HEK293 (cell line): ENCODE measurements around the gene TMEM88.

Source experiments
- BCL6B ChIP-seq: fragments of 450-650 bp; formaldehyde crosslinking; IDR thresholded peaks from 2 replicates; pipeline ENCODE4 v1.5.1; 2017; ENCODE audit warnings: missing biosample characterization, missing genetic modification characterization
- GLI2 ChIP-seq: fragments of 450-650 bp; formaldehyde crosslinking; IDR thresholded peaks from 2 replicates; pipeline ENCODE4; 2017; ENCODE audit warnings: missing biosample characterization, missing genetic modification characterization, low read depth, borderline replicate concordance
- KLF8 ChIP-seq: fragments of 450-650 bp; formaldehyde crosslinking; IDR thresholded peaks from 2 replicates; pipeline ENCODE4 v1.5.1; 2016; ENCODE audit warnings: missing biosample characterization, missing genetic modification characterization
- RBAK ChIP-seq: fragments of 450-650 bp; formaldehyde crosslinking; IDR thresholded peaks from 2 replicates; pipeline ENCODE4 v1.5.1; 2016; ENCODE audit warnings: missing biosample characterization, missing genetic modification characterization
- WT1 ChIP-seq: fragments of 450-650 bp; formaldehyde crosslinking; IDR thresholded peaks from 2 replicates; pipeline ENCODE4 v1.5.1; 2016; ENCODE audit warnings: missing biosample characterization, missing genetic modification characterization
- YY1 ChIP-seq: fragments of 450-650 bp; formaldehyde crosslinking; IDR thresholded peaks from 2 replicates; pipeline ENCODE4 v1.5.1; 2018; ENCODE audit warnings: missing biosample characterization, missing genetic modification characterization
- ZNF138 ChIP-seq: fragments of 450-650 bp; formaldehyde crosslinking; IDR thresholded peaks from 2 replicates; pipeline ENCODE4 v1.5.1; 2016; ENCODE audit warnings: missing biosample characterization, missing genetic modification characterization, borderline replicate concordance
- ZNF157 ChIP-seq: fragments of 450-650 bp; formaldehyde crosslinking; IDR thresholded peaks from 2 replicates; pipeline ENCODE4 v1.5.1; 2016; ENCODE audit warnings: missing biosample characterization, missing genetic modification characterization
- ZNF174 ChIP-seq: fragments of 450-650 bp; formaldehyde crosslinking; IDR thresholded peaks from 2 replicates; pipeline ENCODE4 v1.5.0; 2017; ENCODE audit warnings: missing biosample characterization, mild to moderate bottlenecking, missing genetic modification characterization
- ZNF19 ChIP-seq: fragments of 450-650 bp; formaldehyde crosslinking; IDR thresholded peaks from 2 replicates; pipeline ENCODE4; 2016; ENCODE audit warnings: missing biosample characterization, missing genetic modification characterization, low read depth
- ZNF211 ChIP-seq: fragments of 450-650 bp; formaldehyde crosslinking; IDR thresholded peaks from 2 replicates; pipeline ENCODE4 v1.5.1; 2016; ENCODE audit warnings: low read depth, missing biosample characterization, missing genetic modification characterization
- ZNF335 ChIP-seq: fragments of 450-650 bp; formaldehyde crosslinking; conservative IDR thresholded peaks from 2 replicates; pipeline ENCODE4 v1.5.1; 2016; ENCODE audit warnings: missing biosample characterization, missing genetic modification characterization
- ZNF366 ChIP-seq: fragments of 450-650 bp; formaldehyde crosslinking; conservative IDR thresholded peaks from 2 replicates; pipeline ENCODE4 v1.5.1; 2016; ENCODE audit warnings: missing biosample characterization, missing genetic modification characterization
- ZNF37A ChIP-seq: fragments of 450-650 bp; IDR thresholded peaks from 2 replicates; pipeline ENCODE4 v1.5.1; 2018; ENCODE audit warnings: missing biosample characterization, missing genetic modification characterization
- ZNF501 ChIP-seq: fragments of 450-650 bp; formaldehyde crosslinking; IDR thresholded peaks from 2 replicates; pipeline ENCODE4 v1.5.1; 2016; ENCODE audit warnings: missing biosample characterization, missing genetic modification characterization
- ZNF514 ChIP-seq: fragments of 450-650 bp; formaldehyde crosslinking; IDR thresholded peaks from 2 replicates; pipeline ENCODE4 v1.5.1; 2016; ENCODE audit warnings: missing biosample characterization, missing genetic modification characterization
- ZNF529 ChIP-seq: fragments of 450-650 bp; formaldehyde crosslinking; IDR thresholded peaks from 2 replicates; pipeline ENCODE4 v1.5.1; 2017; ENCODE audit warnings: missing genetic modification characterization, missing biosample characterization; ENCODE audit not compliant: insufficient replicate concordance
- ZNF558 ChIP-seq: fragments of 450-650 bp; formaldehyde crosslinking; IDR thresholded peaks from 2 replicates; pipeline ENCODE4 v1.5.1; 2016; ENCODE audit warnings: missing biosample characterization, missing genetic modification characterization
- ZNF560 ChIP-seq: fragments of 450-650 bp; formaldehyde crosslinking; IDR thresholded peaks from 2 replicates; pipeline ENCODE4 v1.5.1; 2017; ENCODE audit warnings: missing biosample characterization, missing genetic modification characterization, borderline replicate concordance
- ZNF585B ChIP-seq: fragments of 450-650 bp; formaldehyde crosslinking; IDR thresholded peaks from 2 replicates; pipeline ENCODE4 v1.5.1; 2016; ENCODE audit warnings: missing biosample characterization, missing genetic modification characterization
- ZNF624 ChIP-seq: fragments of 450-650 bp; formaldehyde crosslinking; IDR thresholded peaks from 2 replicates; pipeline ENCODE4 v1.5.1; 2017; ENCODE audit warnings: missing biosample characterization, missing genetic modification characterization
- ZSCAN30 ChIP-seq: fragments of 450-650 bp; IDR thresholded peaks from 2 replicates; pipeline ENCODE4 v1.5.1; 2018; ENCODE audit warnings: missing biosample characterization, mild to moderate bottlenecking, missing genetic modification characterization, moderate library complexity
- TF ChIP-seq, protein P1 (sequence below): fragments of 450-650 bp; formaldehyde crosslinking; IDR thresholded peaks from 2 replicates; pipeline ENCODE4 v1.5.1; 2016; ENCODE audit warnings: missing biosample characterization, missing genetic modification characterization
- TF ChIP-seq, protein P2 (sequence below): fragments of 450-650 bp; formaldehyde crosslinking; IDR thresholded peaks from 2 replicates; pipeline ENCODE4 v1.5.1; 2016; ENCODE audit warnings: missing biosample characterization, missing genetic modification characterization
- TF ChIP-seq, protein P3 (sequence below): fragments of 450-650 bp; formaldehyde crosslinking; IDR thresholded peaks from 2 replicates; pipeline ENCODE4 v1.5.1; 2016; ENCODE audit warnings: missing biosample characterization, missing genetic modification characterization
- TF ChIP-seq, protein P4 (sequence below): fragments of 450-650 bp; formaldehyde crosslinking; IDR thresholded peaks from 2 replicates; pipeline ENCODE4 v1.5.1; 2017; ENCODE audit warnings: missing biosample characterization, missing genetic modification characterization

The TMEM88 gene

GRCh38 chr17:7835814-7836595 lies 18.9 kb upstream of the TMEM88 start (continued):
- TF ChIP-seq ZNF138 (tag by site-specific recombination) (no peak), GLI2 (tag by site-specific recombination) (no peak), BCL6B (no peak), YY1 (tag by site-specific recombination) (no peak), ZNF514 (no peak), ZNF174 (tag by site-specific recombination) (no peak), ZNF624 (no peak), WT1 (tag by site-specific recombination) (peak; percentile 53; the same call in 1 of the 2 replicates), RBAK (tag by site-specific recombination) (no peak), ZNF366 (tag by site-specific recombination) (peak; percentile 62), ZNF37A (no peak), ZNF585B (tag by site-specific recombination) (no peak), KLF8 (peak; percentile 79), ZSCAN30 (no peak), ZNF560 (tag by site-specific recombination) (no peak), ZNF19 (tag by site-specific recombination) (no peak), ZNF157 (tag by site-specific recombination) (no peak), ZNF501 (tag by site-specific recombination) (no peak; the same call in 1 of the 2 replicates), ZNF529 (tag by site-specific recombination) (no peak), ZNF335 (tag by site-specific recombination) (no peak), ZNF558 (no peak), ZNF211 (tag by site-specific recombination) (no peak)
- TF ChIP-seq, protein P1, sequence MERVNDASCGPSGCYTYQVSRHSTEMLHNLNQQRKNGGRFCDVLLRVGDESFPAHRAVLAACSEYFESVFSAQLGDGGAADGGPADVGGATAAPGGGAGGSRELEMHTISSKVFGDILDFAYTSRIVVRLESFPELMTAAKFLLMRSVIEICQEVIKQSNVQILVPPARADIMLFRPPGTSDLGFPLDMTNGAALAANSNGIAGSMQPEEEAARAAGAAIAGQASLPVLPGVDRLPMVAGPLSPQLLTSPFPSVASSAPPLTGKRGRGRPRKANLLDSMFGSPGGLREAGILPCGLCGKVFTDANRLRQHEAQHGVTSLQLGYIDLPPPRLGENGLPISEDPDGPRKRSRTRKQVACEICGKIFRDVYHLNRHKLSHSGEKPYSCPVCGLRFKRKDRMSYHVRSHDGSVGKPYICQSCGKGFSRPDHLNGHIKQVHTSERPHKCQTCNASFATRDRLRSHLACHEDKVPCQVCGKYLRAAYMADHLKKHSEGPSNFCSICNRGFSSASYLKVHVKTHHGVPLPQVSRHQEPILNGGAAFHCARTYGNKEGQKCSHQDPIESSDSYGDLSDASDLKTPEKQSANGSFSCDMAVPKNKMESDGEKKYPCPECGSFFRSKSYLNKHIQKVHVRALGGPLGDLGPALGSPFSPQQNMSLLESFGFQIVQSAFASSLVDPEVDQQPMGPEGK: no peak
- TF ChIP-seq, protein P2, sequence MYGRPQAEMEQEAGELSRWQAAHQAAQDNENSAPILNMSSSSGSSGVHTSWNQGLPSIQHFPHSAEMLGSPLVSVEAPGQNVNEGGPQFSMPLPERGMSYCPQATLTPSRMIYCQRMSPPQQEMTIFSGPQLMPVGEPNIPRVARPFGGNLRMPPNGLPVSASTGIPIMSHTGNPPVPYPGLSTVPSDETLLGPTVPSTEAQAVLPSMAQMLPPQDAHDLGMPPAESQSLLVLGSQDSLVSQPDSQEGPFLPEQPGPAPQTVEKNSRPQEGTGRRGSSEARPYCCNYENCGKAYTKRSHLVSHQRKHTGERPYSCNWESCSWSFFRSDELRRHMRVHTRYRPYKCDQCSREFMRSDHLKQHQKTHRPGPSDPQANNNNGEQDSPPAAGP: no peak; the same call in 1 of the 2 replicates
- TF ChIP-seq, protein P3, sequence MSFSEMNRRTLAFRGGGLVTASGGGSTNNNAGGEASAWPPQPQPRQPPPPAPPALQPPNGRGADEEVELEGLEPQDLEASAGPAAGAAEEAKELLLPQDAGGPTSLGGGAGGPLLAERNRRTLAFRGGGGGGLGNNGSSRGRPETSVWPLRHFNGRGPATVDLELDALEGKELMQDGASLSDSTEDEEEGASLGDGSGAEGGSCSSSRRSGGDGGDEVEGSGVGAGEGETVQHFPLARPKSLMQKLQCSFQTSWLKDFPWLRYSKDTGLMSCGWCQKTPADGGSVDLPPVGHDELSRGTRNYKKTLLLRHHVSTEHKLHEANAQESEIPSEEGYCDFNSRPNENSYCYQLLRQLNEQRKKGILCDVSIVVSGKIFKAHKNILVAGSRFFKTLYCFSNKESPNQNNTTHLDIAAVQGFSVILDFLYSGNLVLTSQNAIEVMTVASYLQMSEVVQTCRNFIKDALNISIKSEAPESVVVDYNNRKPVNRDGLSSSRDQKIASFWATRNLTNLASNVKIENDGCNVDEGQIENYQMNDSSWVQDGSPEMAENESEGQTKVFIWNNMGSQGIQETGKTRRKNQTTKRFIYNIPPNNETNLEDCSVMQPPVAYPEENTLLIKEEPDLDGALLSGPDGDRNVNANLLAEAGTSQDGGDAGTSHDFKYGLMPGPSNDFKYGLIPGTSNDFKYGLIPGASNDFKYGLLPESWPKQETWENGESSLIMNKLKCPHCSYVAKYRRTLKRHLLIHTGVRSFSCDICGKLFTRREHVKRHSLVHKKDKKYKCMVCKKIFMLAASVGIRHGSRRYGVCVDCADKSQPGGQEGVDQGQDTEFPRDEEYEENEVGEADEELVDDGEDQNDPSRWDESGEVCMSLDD: peak; percentile 94
- TF ChIP-seq, protein P4, sequence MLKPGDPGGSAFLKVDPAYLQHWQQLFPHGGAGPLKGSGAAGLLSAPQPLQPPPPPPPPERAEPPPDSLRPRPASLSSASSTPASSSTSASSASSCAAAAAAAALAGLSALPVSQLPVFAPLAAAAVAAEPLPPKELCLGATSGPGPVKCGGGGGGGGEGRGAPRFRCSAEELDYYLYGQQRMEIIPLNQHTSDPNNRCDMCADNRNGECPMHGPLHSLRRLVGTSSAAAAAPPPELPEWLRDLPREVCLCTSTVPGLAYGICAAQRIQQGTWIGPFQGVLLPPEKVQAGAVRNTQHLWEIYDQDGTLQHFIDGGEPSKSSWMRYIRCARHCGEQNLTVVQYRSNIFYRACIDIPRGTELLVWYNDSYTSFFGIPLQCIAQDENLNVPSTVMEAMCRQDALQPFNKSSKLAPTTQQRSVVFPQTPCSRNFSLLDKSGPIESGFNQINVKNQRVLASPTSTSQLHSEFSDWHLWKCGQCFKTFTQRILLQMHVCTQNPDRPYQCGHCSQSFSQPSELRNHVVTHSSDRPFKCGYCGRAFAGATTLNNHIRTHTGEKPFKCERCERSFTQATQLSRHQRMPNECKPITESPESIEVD (tag by site-specific recombination): no peak
